Measurements from ENCODE around the gene MISP3.

Gene MISP3

DNA sequence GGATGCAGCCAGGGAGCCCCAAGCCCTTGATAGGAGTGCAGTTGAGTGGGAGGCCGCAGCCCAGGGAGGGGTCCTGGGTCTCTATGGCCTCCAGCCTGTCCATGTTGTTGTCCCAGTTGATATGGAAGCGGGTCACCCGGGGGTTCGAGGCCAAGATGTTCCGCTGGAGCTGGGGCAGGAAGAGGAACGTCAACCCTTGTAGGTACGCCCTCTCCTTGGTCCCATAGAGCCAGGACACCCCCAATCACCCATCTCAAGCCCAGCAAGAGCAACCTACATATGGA lies 47.9 kb downstream of the MISP3 start:
- TF ChIP-seq ZFX (IDR thresholded peaks at IDR 0.05), result no peak
- TF ChIP-seq, protein P1, sequence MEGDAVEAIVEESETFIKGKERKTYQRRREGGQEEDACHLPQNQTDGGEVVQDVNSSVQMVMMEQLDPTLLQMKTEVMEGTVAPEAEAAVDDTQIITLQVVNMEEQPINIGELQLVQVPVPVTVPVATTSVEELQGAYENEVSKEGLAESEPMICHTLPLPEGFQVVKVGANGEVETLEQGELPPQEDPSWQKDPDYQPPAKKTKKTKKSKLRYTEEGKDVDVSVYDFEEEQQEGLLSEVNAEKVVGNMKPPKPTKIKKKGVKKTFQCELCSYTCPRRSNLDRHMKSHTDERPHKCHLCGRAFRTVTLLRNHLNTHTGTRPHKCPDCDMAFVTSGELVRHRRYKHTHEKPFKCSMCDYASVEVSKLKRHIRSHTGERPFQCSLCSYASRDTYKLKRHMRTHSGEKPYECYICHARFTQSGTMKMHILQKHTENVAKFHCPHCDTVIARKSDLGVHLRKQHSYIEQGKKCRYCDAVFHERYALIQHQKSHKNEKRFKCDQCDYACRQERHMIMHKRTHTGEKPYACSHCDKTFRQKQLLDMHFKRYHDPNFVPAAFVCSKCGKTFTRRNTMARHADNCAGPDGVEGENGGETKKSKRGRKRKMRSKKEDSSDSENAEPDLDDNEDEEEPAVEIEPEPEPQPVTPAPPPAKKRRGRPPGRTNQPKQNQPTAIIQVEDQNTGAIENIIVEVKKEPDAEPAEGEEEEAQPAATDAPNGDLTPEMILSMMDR (conservative IDR thresholded peaks at IDR 0.05), result no peak
- H3K27ac ChIP-seq, result no peak overlapping the region; the same call in 1 of the 2 replicates

DNA sequence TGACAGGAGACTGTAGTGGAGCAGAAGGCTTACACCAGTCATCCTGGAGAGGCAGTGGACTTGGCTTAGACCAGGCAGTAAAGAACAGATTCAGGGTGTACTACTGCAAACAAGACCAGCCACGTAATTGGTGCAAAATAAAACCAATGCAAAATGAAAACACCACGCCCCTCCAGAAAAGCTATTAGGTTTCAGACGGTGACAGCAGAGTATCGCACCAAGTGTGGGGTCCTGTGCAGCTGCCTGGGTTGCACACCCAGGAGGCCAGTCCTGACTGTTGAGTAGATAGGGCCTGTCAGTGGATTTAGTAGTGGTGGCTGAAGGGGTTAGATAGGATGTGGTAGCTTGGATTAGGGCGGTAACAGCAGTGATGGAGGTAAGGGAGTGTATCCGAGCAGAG lies 50.3 kb downstream of the MISP3 start:
- H3K27ac ChIP-seq, result no peak overlapping the region
- TF ChIP-seq, protein P1 (conservative IDR thresholded peaks at IDR 0.05), result no peak
- TF ChIP-seq ZFX (IDR thresholded peaks at IDR 0.05), result no peak
